NCI-H2107 treated with DMSO at 0.1 percent for 48 hours (cell line): ENCODE results near the gene ATXN7L1.

Experiments used
- DNase-seq: peaks from one replicate; lab custom pipeline; 2025; ENCODE audit not compliant: unreplicated experiment; lab: John Stamatoyannopoulos, UW

ATXN7L1 gene

DNA sequence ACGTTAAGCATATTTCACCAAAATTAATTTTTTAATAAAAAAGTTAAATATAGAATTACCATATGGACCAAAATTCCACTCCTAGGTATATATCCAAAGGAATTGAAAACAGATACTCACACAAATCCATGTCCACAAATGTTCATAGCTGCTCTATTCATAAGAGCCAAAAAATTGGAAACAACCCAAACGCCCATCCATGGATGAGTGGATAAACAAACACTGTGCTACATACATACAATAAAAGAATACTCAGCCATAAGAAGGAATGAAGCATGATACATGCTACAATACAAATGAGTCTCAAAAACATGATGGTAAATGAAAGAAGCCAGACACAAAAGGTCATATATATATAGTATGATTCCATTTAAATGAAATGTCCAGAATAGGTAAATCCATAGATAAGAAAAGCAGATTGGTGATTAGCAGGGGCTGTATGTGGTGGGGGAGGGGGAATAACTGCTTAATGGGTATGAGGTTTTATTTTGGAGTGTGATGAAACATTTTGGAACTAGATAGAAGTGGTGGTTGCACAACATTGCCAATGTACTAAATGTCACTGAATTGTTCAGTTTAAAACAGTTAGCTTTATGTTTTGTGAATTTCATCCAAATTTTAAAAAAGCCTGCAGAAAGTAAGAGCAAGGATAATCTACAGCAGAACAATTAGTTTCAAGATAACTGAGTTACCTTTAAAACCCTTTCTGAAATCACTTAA is 193.9 kb downstream of the ATXN7L1 start:
- DNase-seq = peak; percentile 90

DNA sequence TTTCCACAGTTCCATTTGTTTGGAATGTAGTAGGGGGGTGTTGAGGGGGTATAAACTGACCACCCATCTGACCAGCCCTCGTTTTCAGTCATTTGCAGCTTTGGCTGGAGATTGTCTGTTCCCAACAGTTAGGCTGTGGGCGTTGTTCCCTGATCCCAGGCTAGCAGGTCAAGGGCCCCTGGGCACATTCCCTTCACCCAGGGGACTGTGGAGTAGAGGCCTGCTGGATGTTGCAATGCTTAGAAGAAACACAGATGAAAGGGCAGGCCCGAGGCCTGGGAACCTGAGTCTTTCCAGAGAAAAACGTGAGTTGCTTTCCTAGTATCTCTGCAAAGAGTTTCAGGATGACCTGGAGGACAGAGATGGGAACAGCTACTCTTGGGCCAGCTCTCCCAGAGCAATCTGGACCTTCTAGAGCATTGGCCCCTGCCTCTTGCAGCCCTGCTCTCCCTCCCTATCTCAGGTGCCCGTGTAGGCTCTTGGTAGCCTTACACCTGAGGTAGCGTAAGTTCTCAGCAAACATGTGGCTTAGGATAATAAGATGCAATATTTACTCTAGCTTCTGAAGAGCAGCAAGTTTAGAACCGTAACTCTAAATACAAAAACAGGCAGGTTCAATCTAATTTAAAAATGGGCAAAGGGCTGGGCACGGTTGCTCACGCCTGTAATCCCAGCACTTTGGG is 195.8 kb downstream of the ATXN7L1 start:
- DNase-seq = no peak

DNA sequence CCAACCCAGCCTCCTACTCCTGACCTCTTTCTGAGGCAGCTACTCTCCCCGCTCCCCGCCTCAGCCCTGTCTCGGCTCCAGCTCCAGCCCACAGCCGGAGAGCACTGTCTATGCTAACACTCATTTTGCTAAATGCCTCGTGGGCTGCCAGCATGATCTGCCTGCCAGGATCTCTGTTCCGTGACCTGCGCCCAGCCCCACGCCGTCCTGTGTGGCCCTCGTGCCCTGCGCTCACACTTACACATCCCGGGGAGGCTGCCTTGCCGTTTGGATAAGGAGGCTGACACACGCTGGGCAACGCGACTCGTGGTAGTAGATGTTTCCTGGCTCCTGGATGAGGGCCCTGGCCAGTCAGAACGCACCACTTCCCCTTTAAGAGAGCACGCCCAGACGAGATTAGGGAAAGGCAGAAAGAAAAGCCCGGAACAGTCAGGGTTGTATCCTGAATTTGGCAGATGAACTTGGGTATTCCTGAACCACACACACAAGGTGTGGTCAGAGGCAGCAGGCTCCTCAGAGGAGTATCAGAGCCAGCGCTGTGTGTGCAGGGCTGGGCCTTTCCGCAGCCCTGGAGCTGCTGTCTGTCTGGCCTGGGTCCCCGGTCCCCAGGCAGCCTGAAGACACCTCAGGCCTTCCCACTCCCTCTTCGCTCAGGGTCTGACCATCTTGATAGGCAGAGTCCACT is 197.4 kb downstream of the ATXN7L1 start:
- DNase-seq = no peak

DNA sequence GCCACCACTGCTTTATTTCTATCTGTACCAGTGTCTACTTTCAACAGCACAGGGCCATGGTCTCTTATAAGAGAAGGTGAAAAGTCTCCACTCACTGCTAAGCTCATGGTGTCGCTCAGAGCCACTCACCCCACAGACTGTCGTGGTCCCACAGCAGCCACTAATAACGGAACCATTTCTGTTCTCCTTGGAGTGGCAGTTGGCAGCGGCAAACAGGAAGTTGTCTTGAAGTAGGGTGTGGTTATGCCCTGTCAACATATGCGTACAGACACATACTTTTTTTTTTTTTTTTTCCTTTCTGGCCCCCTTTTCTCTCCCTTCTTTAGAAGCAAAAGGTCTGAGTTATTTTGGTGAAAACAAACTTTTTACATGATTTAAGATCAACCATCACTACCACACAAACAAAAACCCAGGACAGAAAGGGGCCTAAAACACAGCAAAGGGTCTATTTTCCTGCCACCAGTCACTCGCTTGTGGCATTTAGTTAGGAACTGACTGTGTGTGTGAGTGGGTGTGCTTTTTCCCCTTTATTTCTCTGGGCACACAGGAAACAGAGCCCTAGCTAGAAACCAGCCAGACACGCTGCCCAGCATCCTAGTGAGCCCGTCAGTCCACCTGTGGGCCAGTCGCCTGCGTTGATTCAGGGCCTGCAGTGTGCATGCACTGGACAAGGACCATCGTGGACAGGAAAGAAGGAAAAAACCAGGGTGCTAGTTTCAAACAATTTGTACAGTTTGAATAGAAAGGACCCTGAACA is 198.4 kb downstream of the ATXN7L1 start:
- no peak for DNase-seq

DNA sequence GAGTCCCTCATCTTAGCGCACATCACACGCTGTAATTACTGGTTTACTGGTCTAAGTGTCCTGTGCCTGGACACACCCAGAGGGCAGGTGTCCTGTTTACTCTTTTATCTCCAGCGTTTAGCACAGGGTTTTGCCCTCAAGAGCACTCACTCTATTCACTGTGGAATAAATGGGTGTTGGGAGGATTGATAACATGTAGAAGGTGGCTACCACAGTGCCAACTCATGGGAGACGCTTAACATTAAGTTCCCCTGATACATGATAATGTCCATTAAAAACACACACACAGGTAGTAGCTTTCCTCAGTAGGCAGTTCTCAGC is 199.0 kb downstream of the ATXN7L1 start:
- DNase-seq = no peak

DNA sequence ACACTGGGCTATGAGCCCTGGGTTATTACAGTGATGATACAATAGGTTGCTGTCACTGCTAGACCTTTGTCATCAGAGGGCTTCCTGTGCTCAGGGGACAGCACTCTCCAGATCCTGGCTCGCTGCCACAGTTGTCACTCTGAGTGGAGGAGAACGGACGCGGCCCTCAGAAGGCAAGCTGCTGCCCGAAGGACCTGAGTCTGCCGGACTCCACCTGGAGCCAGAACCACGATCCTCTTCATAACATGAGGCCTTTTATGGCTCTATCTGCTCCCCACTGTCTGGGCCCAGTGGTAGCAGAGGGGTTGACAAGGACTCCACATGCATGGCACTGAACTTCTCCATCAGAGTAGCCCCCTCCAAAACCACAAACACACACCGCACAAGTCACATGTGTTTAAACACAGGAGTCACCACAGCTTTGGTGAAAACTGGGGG is 200.4 kb downstream of the ATXN7L1 start:
- no peak for DNase-seq

DNA sequence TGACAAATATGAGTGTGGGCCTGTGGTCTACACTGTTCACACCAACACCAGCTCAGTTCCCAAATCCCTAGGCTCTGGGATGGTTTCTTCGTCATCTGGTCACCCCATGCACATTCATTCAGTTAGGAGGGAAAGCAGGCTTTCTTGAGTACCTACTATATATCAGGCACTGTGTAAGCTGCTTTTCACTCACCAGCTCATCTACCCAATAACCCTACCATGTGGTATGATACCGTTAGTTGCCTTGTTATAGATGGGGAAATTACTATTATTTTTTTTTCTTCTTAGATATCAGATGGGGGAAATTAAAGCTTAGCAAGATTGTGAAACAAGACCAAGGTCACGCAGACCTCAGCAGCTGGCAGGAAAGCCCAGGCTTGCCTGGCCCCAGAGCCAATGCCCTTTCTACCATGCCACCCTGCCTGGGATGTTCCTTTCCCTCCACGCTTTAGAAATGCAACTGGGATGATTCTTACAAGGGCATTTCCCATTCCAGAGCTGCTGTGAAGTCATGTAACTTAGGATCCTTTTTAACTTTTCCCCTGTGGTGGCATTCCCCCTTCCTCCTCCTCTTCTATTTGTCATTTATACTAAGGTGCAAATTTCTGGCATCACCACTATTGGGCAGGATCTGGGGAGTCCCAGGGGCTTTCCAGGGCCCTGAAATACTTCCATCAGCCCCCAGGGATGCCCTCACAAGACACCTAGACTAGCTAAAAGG is 202.0 kb downstream of the ATXN7L1 start:
- DNase-seq = no peak

DNA sequence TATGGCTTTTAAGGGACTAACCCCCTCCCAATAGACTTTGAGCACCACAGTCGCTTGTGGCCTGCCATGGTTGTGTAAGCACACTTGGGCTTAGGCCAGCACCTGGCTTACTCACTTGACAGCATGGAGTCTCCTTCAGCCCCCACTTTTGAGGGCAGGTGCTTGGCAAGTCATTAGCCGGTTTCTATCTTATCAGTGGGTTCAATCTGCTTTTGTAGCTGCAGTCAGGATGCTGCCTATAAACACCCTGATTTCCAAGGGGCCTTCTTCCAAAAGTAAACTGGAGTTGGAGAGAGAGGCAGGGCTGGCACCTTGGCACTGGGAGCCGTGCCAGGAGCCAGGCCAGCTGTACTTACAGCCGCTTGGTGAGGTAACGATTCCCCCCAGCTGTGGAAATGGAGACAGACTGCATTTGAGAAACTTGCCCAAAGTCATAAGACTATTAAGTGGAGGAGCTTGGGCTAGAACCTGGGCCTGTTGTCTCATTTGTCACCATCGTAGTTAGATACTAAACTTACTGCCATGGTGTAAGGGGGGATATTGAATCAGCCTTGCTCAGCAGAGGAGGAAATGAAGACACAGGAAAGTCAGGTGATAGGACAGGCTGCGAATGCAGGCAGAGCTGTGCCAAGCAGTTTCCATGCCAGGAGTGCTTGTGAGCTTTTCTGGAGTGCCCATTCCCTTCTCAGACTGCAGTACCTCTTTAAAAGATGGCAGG is 202.9 kb downstream of the ATXN7L1 start:
- peak; percentile 97 for DNase-seq

DNA sequence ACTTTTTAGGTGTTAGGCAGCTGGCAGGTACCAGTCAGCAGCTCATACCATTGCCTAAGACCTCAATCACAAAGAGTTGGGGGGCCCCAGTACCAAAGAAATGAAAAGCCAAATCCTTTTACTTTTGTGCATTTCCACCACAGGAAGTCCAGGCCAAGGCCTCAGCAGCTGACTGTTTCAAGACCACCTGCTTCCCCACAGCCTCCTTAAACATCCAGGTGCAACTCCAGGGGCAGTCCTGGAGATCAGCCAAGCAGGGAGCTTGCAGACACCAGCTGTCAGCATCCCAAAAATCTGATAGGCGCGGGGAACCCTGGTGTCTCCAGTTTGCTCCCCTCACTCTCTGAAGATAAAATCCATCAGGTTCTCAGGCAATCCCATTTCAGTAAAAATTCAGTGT is 203.6 kb downstream of the ATXN7L1 start:
- peak; percentile 79 for DNase-seq

DNA sequence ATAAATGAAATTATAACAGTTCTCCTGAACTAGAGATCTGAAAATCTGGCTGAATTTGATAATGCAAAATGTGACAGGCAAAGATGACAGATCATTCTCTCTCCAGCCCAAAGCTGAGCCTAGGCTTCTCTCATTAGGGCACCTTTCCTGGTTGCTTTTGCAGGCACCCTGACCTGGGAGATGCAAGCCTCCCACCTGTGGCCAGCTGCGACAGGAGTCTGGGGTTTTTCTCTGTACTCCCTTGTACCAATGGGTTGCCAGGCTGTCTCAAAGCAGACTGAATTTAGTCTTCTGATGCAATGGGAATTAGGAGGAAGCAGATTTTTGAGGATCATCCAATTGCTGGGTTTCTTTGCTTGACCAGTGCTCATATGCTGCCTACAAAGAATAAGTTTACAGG is 210.1 kb downstream of the ATXN7L1 start:
- DNase-seq = no peak

DNA sequence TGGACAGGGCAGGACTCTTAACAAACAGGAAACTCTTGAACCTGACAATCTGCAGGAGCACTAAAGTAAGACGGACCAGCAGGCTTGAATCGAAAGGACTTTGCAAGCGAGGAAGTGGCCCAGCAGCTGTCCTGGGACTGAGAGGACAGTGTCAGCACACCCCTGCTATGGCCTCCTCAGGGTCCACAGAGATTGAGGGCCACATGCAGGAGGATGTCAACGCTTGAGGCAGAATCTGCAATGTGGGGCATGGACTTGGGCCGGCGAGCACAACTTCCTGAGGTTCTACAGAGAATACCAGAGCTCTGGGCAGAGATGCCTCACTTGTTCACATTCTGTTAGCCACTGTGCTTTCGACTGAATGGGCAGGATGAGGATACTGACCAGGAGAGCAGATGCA is 210.7 kb downstream of the ATXN7L1 start:
- DNase-seq = no peak

DNA sequence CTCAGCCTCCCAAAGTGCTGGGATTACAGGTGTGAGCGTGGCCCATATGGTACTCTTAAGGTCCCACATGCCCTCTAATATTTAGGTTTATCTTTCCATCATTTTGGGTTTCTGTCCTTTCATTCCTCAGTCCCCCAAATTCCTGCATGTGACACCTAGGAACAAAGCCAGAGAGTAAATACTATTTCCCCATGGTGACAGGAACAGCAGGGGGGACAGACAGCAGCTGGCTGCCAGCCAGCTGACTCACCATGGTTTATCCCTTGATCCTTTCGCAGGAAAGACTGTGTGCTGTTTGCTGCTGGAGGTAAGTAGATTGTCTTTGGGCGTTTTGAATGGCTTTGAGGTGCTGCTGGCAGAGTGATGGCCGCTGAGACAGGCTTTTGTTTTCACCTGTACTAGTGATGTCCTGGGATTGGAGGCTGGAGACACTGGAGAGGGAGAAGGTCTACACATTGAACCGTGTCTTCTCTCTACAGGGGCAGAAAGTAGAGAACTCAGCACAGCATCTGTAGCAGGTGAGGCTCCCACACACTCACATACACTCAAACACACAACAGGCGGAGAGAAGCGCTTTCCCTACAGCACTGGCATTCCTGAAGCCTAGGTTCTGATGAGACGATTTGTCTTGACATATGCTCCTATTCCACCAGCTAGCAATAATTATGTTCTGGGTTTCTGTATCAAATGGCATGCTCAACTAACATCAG is 211.4 kb downstream of the ATXN7L1 start:
- peak; percentile 92 for DNase-seq

DNA sequence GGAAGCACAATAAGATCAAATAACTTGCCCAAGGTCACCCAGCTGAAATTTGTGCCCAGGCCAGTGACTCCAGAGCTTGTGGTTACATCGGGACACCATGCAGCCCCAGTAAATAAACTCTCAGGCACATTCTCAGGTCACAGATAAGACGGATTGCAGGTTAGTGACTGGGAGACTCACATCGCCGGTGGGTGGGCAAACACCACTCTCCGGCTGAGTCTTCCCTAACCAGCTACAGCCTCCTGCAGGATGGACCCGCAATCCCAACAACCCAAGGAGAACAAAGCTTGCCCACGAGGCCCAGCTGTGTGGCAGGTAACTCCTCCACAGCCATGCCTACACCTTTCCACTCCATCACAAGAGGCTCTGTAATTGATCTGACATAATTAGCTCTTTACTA is 213.4 kb downstream of the ATXN7L1 start:
- DNase-seq = no peak

DNA sequence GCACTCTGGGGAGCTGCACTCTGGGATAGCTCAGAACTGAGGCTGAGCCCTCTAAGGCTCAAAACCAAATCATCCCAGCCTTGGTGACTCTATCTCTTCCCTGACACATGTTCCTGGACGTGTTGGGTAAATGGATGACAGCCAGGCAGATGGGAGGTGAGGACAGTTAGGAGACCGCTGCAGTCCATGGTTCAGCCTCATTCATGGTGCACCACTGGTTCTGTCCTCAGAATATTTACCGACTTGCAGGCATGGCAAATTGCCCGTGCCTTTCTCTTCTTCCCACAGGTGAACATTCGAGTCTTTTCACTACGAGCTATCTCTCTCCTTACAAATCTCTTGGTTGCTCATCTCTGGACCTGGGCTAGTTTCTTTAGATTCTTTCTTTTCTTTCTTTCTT is 214.8 kb downstream of the ATXN7L1 start:
- DNase-seq = no peak

DNA sequence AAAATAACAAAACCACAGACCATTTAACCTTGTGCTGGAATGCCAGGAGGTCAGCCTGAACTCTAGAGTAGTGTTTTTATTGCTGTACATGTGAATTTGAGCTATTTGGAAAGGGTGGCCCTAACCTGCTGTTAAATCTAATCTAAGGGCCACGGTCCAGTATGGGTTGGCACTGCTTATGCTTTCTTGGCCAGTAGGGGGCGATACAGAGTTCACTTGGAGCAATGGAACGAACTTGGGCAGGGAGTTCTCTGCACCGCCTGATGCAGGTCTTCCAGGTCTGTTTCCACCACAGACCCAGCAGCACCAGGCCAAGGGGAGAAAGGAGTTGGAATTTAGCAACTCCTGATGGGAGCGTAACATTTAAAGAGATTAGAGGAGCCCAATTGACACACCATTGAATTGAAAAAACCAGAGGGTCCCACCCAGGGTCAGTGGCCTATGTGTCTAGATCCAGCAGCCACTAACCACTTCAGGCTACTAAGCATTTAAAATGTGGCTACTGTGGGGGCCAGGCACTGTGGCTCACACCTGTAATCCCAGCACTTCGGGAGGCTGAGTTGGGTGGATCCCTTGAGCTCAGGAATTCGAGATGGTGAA is 219.4 kb downstream of the ATXN7L1 start:
- no peak for DNase-seq

DNA sequence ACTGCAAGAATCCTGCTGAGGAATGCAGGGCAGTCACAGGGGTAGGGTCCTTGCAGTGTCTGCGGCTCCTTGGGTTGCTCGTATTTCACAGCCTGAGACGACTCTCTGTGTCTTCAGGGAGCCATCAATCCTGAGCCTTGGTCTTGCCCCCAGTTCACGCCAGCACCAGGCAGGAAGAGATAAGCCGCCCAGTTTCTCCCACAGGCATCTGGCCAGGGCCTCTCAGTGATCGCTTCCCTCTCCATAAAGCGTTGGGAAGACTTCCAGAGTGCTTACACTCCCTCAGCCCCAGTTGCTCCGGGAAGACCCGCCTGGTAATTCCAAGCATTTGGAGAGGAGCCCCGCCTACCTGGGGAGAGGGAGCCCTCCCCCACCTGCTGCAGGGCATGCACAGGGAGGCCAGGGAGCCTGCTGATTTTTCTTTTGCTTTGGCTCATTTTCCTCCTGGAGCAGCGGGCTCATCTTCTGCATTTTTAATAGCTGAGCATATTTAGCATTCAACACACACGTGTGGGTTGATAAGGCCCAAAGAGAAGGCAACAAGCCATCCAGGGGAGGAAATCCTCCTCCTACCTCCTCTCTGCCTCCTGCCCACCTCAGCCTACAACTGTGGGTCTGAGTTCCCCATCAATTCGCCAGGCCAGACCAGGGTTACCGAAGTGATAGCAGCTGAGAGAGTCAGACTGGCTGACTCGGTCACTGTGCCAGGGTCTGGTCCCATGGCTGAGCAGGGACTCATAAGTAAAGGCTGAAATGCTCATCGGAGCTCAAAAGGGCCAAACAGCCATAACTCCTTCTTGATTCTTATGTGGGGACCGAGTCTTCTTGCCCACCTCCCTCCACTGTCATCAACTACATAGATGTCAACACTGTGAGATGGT is 220.7 kb downstream of the ATXN7L1 start:
- no peak for DNase-seq

DNA sequence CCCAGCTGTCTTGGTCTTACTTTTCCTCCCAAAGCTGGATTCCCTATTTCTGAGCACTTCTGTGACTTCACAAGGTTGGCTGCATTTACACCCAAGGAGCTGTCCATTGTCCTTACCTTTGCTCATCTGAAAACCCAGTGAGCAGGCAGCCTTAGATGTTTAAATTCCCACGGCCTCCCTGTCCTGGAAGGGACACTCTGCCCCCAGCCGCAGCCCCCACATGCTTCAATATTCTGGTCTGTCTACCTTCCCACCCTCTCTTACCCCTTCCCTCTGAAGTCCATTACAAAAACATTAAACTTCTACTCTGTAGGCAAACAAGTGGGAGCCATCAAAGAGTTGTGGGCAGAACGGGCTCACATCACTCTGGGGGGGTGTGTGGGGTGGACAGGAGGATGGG is 221.3 kb downstream of the ATXN7L1 start:
- DNase-seq = no peak

DNA sequence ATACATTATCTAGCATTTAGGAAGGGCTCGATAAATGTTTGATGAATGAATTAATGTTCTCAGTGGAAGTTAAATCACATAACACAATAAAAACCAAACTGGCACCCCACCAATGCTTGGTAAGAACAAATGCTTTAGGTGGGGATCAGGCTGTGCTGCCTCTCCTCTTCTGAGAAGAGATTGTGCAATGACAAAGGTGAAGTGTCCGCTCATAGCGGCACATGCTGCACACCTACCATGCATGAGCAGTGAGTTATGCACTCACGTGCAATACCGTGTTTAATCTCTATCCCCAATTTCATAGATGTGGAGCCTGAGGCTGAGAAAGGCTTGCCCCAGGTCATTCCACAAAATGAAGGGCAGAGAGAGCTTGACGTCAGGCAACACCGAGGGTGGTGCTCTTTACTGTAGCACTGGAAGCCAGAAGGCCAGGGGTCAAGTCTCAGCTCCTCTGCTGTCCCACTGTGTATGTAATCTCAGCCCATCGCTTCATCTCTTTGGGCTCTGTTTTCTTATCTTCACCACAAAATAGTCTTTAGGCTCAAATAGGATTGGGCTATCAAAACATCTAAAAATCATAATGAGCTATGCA is 222.2 kb downstream of the ATXN7L1 start:
- DNase-seq = no peak
